Rectal smooth muscle tissue (tissue), 1 donor: ENCODE measurements around the gene PFKFB4.

Experiments used
- H3K27ac ChIP-seq: one replicate; pipeline ENCODE4 v1.7.0; 2013; ENCODE audit warnings: low read depth, low read length, inconsistent platforms
- H3K27me3 ChIP-seq: one replicate; pipeline ENCODE4 v1.7.0; 2013; ENCODE audit warnings: low read length; ENCODE audit not compliant: control insufficient read depth, insufficient read depth
- H3K36me3 ChIP-seq: one replicate; pipeline ENCODE4 v1.7.0; 2013; ENCODE audit warnings: low read length; ENCODE audit not compliant: control insufficient read depth, insufficient read depth
- H3K4me1 ChIP-seq: one replicate; pipeline ENCODE4 v1.7.0; 2013; ENCODE audit warnings: low read length; ENCODE audit not compliant: control insufficient read depth, insufficient read depth
- H3K4me3 ChIP-seq: one replicate; pipeline ENCODE4 v1.7.0; 2013; ENCODE audit warnings: low read length
- H3K9ac ChIP-seq: one replicate; pipeline ENCODE4 v1.7.0; 2013; ENCODE audit warnings: low read length

PFKFB4 gene

GRCh38 chr3:48470286-48470685 is 86.3 kb downstream of the PFKFB4 start:
- Histone ChIP-seq H3K36me3 (peaks cover 26% of the 10 kb centered on the region), H3K4me1 (peaks cover 35% of the 10 kb centered on the region), H3K27me3 (no peaks in the 10 kb centered on the region), H3K27ac (no peak overlapping the region), H3K4me3 (no peak overlapping the region), H3K9ac (no peak overlapping the region)

GRCh38 chr3:48469046-48469915 is 87.3 kb downstream of the PFKFB4 start:
- H3K4me1 ChIP-seq, result peaks cover 37% of the 10 kb centered on the region
- no peak overlapping the region for H3K4me3 ChIP-seq
- H3K27me3 ChIP-seq, result no peaks in the 10 kb centered on the region
- H3K9ac ChIP-seq, result no peak overlapping the region
- H3K36me3 ChIP-seq, result peaks cover 26% of the 10 kb centered on the region
- H3K27ac ChIP-seq, result no peak overlapping the region

- no peaks in the 10 kb centered on the region for H3K27me3 ChIP-seq
- peaks cover 36% of the 10 kb centered on the region for H3K4me1 ChIP-seq
- H3K9ac ChIP-seq, result no peak overlapping the region
- peaks cover 26% of the 10 kb centered on the region for H3K36me3 ChIP-seq
- H3K27ac ChIP-seq, result peak overlapping the region; percentile 12
- H3K4me3 ChIP-seq, result no peak overlapping the region
Observed at GRCh38 chr3:48468329-48468731, 88.3 kb downstream of the PFKFB4 start.
